ENCODE data around the gene EGLN2.
A peak's percentile ranks its signal among the peaks of the same experiment; 100 is the strongest.

Gene EGLN2

GRCh38 chr19:40797166-40797962 is 1.6 kb upstream of the EGLN2 start:
- DNase-seq (ENCODE audit: low read depth), result no peak
- no peak for TF ChIP-seq CTCF (IDR thresholded peaks at IDR 0.05; ENCODE audit: control insufficient read depth, insufficient read depth, low read depth, low read length, missing control alignments)
- H3K4me3 ChIP-seq (ENCODE audit: control insufficient read depth, low read depth, low read length), result no peak overlapping the region

- TF ChIP-seq CTCF (IDR thresholded peaks at IDR 0.05; ENCODE audit: control insufficient read depth, insufficient read depth, low read depth, low read length, missing control alignments), result peak; percentile 42
- DNase-seq (ENCODE audit: low read depth), result no peak
- peak overlapping the region; percentile 45 for H3K4me3 ChIP-seq (ENCODE audit: control insufficient read depth, low read depth, low read length)
Measured at GRCh38 chr19:40797963-40798682, 868 bp upstream of the EGLN2 start.

GRCh38 chr19:40799558-40800338 is 757 bp downstream of the EGLN2 start:
- H3K4me3 ChIP-seq (ENCODE audit: control insufficient read depth, low read depth, low read length), result peak overlapping the region; percentile 98
- no peak for DNase-seq (ENCODE audit: low read depth)
- no peak for TF ChIP-seq CTCF (IDR thresholded peaks at IDR 0.05; ENCODE audit: control insufficient read depth, insufficient read depth, low read depth, low read length, missing control alignments)

- TF ChIP-seq CTCF (IDR thresholded peaks at IDR 0.05; ENCODE audit: control insufficient read depth, insufficient read depth, low read depth, low read length, missing control alignments), result no peak
- peak overlapping the region; percentile 98 for H3K4me3 ChIP-seq (ENCODE audit: control insufficient read depth, low read depth, low read length)
- no peak for DNase-seq (ENCODE audit: low read depth)
Measured at GRCh38 chr19:40800339-40800996, 1.5 kb downstream of the EGLN2 start.

GRCh38 chr19:40800997-40801377 is 2.0 kb downstream of the EGLN2 start:
- no peak for TF ChIP-seq CTCF (IDR thresholded peaks at IDR 0.05; ENCODE audit: control insufficient read depth, insufficient read depth, low read depth, low read length, missing control alignments)
- no peak for DNase-seq (ENCODE audit: low read depth)
- H3K4me3 ChIP-seq (ENCODE audit: control insufficient read depth, low read depth, low read length), result peak overlapping the region; percentile 98
